Activated naive CD8-positive, alpha-beta T cell treated with anti-CD3 and anti-CD28 coated beads, Interleukin-2, amount 50 U/mL, for 16 hours (primary cell): ENCODE data around the gene CALR3.
"Not testable (repeated sequence)": the region's sequence is repeated elsewhere in the genome, so short reads cannot be mapped to it uniquely, and the experiment has no call there.

Experiments
- DNase-seq: peaks from one replicate; pipeline ENCODE4 v3.0.0-alpha.2; 2020; ENCODE audit warnings: low read depth, low spot score

The CALR3 gene

GRCh38 chr19:16524991-16525734 is 29.2 kb upstream of the CALR3 start:
- DNase-seq = no peak

GRCh38 chr19:16522559-16523377 is 26.8 kb upstream of the CALR3 start:
- no peak for DNase-seq

- DNase-seq = no peak
These were observed 25.8 kb upstream of the CALR3 start for GRCh38 chr19:16521715-16522289.

GRCh38 chr19:16520986-16521624 is 25.1 kb upstream of the CALR3 start:
- DNase-seq = no peak

GRCh38 chr19:16520074-16520973 is 24.4 kb upstream of the CALR3 start:
- no peak for DNase-seq

GRCh38 chr19:16519230-16519687 is 23.3 kb upstream of the CALR3 start:
- DNase-seq = no peak

- no peak for DNase-seq
These were observed 22.7 kb upstream of the CALR3 start for GRCh38 chr19:16518483-16519229.

- no peak for DNase-seq
These were observed 22.1 kb upstream of the CALR3 start for GRCh38 chr19:16518061-16518460.

GRCh38 chr19:16516923-16517610 is 21.1 kb upstream of the CALR3 start:
- DNase-seq = no peak

GRCh38 chr19:16516381-16516780 is 20.4 kb upstream of the CALR3 start:
- DNase-seq = no peak

GRCh38 chr19:16514383-16515019 is 18.5 kb upstream of the CALR3 start:
- DNase-seq = no peak

- DNase-seq = not testable (repeated sequence)
These were observed 16.6 kb upstream of the CALR3 start for GRCh38 chr19:16512611-16513010.

GRCh38 chr19:16509141-16510061 is 13.4 kb upstream of the CALR3 start:
- no peak for DNase-seq

GRCh38 chr19:16508546-16508945 is 12.6 kb upstream of the CALR3 start:
- no peak for DNase-seq

GRCh38 chr19:16506961-16507360 is 11.0 kb upstream of the CALR3 start:
- no peak for DNase-seq

GRCh38 chr19:16506161-16506560 is 10.2 kb upstream of the CALR3 start:
- DNase-seq = not testable (repeated sequence)

- no peak for DNase-seq
These were observed 8.3 kb upstream of the CALR3 start for GRCh38 chr19:16504271-16504670.

GRCh38 chr19:16497837-16498236 is 1.9 kb upstream of the CALR3 start:
- no peak for DNase-seq
